Measurements from ENCODE around the gene SCN4A.

SCN4A gene

DNA sequence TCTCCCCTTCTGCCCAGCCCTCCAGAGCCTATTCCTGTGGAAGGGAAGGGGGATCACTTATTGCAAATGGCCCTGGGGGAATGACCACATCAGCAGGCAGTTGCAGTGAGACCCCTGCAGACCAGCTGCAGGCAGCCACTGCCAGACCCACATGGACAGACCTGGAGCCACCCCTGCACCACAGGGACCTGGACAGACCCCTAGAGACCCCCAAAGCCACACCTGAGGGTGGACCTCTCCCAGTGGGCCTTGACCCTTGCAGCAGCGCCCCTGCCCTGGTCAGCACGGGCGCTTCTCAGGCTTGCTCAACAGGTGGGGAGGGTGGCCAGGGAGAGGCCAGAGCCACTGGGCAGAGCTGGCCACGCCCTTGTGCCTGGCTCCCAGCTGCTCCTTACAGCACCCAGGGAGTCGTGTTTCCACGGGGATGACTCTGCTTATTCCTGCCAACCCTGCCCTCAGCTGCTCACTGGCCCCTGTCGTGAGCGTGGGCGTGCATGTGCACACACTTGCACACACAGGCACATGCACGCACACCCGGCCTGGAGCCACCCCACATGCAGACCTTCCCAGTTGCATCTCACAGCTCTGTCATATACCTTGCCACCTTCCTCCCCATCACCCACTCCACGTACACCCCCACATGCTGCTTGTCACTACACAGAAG lies 1.3 kb upstream of the SCN4A start:
- DNase-seq (ENCODE audit: low read depth) = peak; percentile 29
- no peak for TF ChIP-seq CTCF (conservative IDR thresholded peaks at IDR 0.05; ENCODE audit: control insufficient read depth, insufficient read depth, low read depth, low read length)
- H3K4me3 ChIP-seq (ENCODE audit: control insufficient read depth, low read depth, low read length) = no peak overlapping the region

DNA sequence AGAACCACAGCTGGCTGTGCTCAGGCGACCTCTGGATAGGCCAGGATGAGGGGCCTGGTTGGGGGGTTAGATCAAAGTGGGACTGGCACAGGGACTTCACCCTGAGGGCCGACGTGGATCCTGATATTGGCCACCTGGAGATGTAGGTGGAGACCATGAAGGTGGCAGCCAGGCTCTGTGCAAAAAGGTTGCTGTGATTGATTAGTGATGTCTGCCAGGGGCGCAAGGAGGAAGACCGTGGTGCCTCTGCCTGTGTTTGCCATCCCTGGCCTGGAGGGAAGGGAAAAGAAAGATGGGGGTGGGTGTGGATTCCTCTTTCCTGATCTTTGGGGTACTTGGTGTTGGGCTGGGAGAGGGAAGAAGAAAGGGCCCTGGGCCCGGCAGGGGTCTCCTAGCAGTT lies 529 bp upstream of the SCN4A start:
- TF ChIP-seq CTCF (conservative IDR thresholded peaks at IDR 0.05; ENCODE audit: control insufficient read depth, insufficient read depth, low read depth, low read length) = no peak
- no peak for DNase-seq (ENCODE audit: low read depth)

GRCh38 chr17:63969278-63969677 lies 3.4 kb downstream of the SCN4A start:
- H3K4me3 ChIP-seq (ENCODE audit: control insufficient read depth, low read depth, low read length) = no peak overlapping the region
- no peak for TF ChIP-seq CTCF (conservative IDR thresholded peaks at IDR 0.05; ENCODE audit: control insufficient read depth, insufficient read depth, low read depth, low read length)
- DNase-seq (ENCODE audit: low read depth) = no peak

More for the DNA sequence above, 529 bp upstream of the SCN4A start:
- no peak overlapping the region for H3K4me3 ChIP-seq (ENCODE audit: control insufficient read depth, low read depth, low read length)

DNA sequence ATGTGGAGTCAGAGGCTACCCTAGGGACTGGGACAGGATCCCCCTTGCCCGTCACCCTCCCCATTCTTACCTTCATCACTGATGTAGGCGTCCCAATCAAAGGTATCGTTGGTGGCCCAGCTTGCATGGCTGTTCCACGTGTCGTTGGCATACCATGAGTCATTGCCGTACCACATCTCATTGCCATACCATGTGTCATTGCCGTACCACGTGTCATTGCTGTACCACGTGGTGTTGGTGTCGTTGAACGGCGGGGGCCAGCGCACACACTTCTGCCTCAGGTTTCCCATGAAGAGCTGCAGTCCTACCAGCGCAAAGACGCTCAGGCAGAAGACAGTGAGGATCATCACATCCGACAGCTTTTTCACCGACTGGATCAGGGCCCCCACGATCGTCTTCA lies 4.8 kb downstream of the SCN4A start:
- no peak overlapping the region for H3K4me3 ChIP-seq (ENCODE audit: control insufficient read depth, low read depth, low read length)
- peak; percentile 17 for DNase-seq (ENCODE audit: low read depth)
- no peak for TF ChIP-seq CTCF (conservative IDR thresholded peaks at IDR 0.05; ENCODE audit: control insufficient read depth, insufficient read depth, low read depth, low read length)

DNA sequence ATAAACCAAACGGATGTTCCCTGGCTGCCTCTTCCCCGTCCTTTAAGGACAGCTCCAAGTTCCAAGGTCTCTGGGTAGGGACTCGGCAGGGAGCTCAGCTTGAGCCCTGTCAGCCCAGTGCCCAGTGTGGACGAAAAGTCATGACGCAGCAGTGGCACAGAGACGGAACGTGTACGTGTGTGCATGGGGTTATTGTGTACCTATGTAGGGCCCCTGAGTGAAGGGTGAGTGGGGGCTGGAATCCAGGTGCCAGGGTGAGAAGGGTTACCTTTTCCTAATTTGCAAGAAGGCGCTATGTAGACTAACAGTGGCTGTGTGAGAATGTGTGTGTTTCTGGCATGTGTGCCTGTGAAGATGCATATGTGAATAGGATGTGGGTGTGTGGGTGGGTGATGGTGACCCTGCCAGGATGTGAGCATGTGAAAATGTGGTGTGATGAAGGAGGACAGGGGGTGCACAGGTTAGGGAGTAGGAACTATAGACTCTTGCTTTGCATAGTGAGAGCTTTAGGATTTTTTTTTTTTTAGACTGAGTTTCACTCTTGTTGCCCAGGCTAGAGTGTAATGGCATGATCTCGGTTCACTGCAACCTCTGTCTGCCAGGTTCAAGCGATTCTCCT lies 6.0 kb downstream of the SCN4A start:
- no peak for DNase-seq (ENCODE audit: low read depth)

GRCh38 chr17:63963123-63963522 lies 9.6 kb downstream of the SCN4A start:
- TF ChIP-seq CTCF (conservative IDR thresholded peaks at IDR 0.05; ENCODE audit: control insufficient read depth, insufficient read depth, low read depth, low read length) = no peak
- no peak for DNase-seq (ENCODE audit: low read depth)
- H3K4me3 ChIP-seq (ENCODE audit: control insufficient read depth, low read depth, low read length) = no peak overlapping the region

More for the DNA sequence above, 6.0 kb downstream of the SCN4A start:
- TF ChIP-seq CTCF (conservative IDR thresholded peaks at IDR 0.05; ENCODE audit: control insufficient read depth, insufficient read depth, low read depth, low read length) = no peak
- H3K4me3 ChIP-seq (ENCODE audit: control insufficient read depth, low read depth, low read length) = no peak overlapping the region

Measured in fibroblast of mammary gland (primary cell).